HepG2 (cell line): ENCODE measurements around the gene RABGGTB.

ENCODE experiments used
- BHLHE40 ChIP-seq: IDR thresholded peaks from 2 replicates; pipeline ENCODE4 v1.6.1; 2011; ENCODE audit warnings: low read length, improper control_type of control experiment
- HNRNPK ChIP-seq: fragments of 200-400 bp; formaldehyde crosslinking; IDR thresholded peaks from 2 replicates; pipeline ENCODE4 v1.6.1; 2018; ENCODE audit warnings: low read length, low read depth, moderate library complexity, mild to moderate bottlenecking; ENCODE audit not compliant: poor library complexity, severe bottlenecking
- POLR2A ChIP-seq, 2 experiments: IDR thresholded peaks; 2 replicates each; pipeline ENCODE4 v1.6.1; 2011; ENCODE audit warnings: low read depth in 2 of 2, low read length in 2 of 2, mild to moderate bottlenecking in 1 of 2, moderate library complexity in 1 of 2; ENCODE audit not compliant: insufficient read depth in 1 of 2
- SIN3B ChIP-seq: fragments of 150-350 bp; IDR thresholded peaks from 2 replicates; pipeline ENCODE4 v1.6.1; 2014; ENCODE audit warnings: low read length
- TF ChIP-seq, protein P1 (sequence below): sonication (generic); formaldehyde crosslinking; conservative IDR thresholded peaks from 2 replicates; pipeline ENCODE4 v1.4.0; 2020; ENCODE audit warnings: missing genetic modification reagents

- no peak for TF ChIP-seq SIN3B
- TF ChIP-seq HNRNPK = no peak
- TF ChIP-seq BHLHE40 = no peak
- TF ChIP-seq, protein P1, sequence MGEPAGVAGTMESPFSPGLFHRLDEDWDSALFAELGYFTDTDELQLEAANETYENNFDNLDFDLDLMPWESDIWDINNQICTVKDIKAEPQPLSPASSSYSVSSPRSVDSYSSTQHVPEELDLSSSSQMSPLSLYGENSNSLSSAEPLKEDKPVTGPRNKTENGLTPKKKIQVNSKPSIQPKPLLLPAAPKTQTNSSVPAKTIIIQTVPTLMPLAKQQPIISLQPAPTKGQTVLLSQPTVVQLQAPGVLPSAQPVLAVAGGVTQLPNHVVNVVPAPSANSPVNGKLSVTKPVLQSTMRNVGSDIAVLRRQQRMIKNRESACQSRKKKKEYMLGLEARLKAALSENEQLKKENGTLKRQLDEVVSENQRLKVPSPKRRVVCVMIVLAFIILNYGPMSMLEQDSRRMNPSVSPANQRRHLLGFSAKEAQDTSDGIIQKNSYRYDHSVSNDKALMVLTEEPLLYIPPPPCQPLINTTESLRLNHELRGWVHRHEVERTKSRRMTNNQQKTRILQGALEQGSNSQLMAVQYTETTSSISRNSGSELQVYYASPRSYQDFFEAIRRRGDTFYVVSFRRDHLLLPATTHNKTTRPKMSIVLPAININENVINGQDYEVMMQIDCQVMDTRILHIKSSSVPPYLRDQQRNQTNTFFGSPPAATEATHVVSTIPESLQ (CRISPR knock-in tag) = no peak
- no peak for TF ChIP-seq POLR2A (IDR thresholded peaks at IDR 0.05; ENCODE audit: insufficient read depth in 1 of 2, low read depth in 2 of 2, low read length in 2 of 2)
Measured at GRCh38 chr1:75764057-75764655, 21.9 kb upstream of the RABGGTB start.
